Measurements from ENCODE around the gene GPR63. TPM values are rescaled to one million over a fixed set of nuclear protein-coding genes. Genes with fewer than 3 reads are reported as not detected.

Gene GPR63
- polyA plus RNA-seq, 3 donors = 0.03 to 0.07 TPM; not detected in 1

DNA sequence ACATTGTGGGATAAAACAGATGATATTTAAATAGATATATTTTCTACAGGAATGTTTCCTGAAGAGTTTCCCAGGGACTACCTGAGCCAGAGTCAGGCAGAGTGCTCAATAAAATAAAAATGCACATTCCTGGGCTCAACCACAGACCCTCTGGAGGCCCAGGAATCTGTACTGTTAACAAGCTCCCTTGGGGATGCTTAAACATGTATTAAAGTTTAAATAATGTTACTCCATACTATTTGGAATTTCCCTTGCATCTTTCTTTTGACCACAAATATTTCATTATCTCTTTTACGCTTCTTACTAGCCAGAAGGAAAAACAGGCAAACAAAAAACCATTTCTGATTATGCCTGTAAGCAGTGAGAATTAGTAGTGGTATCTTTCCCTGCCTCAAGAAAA, 42.3 kb downstream of the GPR63 start:
- TF ChIP-seq, protein P1, sequence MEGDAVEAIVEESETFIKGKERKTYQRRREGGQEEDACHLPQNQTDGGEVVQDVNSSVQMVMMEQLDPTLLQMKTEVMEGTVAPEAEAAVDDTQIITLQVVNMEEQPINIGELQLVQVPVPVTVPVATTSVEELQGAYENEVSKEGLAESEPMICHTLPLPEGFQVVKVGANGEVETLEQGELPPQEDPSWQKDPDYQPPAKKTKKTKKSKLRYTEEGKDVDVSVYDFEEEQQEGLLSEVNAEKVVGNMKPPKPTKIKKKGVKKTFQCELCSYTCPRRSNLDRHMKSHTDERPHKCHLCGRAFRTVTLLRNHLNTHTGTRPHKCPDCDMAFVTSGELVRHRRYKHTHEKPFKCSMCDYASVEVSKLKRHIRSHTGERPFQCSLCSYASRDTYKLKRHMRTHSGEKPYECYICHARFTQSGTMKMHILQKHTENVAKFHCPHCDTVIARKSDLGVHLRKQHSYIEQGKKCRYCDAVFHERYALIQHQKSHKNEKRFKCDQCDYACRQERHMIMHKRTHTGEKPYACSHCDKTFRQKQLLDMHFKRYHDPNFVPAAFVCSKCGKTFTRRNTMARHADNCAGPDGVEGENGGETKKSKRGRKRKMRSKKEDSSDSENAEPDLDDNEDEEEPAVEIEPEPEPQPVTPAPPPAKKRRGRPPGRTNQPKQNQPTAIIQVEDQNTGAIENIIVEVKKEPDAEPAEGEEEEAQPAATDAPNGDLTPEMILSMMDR (IDR thresholded peaks at IDR 0.05) = no peak
- no peaks in the 10 kb centered on the region for H3K9me3 ChIP-seq (replicated peaks in 1 of 2; ENCODE audit: control insufficient read depth in 1 of 2, insufficient read depth in 1 of 2, low read length in 2 of 2)
- Mint-ChIP-seq H3K4me1 (no peaks in the 10 kb centered on the region), H3K27me3 (ENCODE audit: low read depth in 3 of 3) (no peaks in the 10 kb centered on the region), H3K36me3 (no peaks in the 10 kb centered on the region), H3K4me3 (no peak overlapping the region), H3K27ac (no peak overlapping the region), H3K9me3 (peaks cover 0 to 7% (median 3%) of the 10 kb centered on the region in 7 donors)
- no CpG with 5 or more reads among the region's 1 CpG for WGBS (ENCODE audit: insufficient coverage)
- H3K27ac ChIP-seq (ENCODE audit: low read depth in 1 of 2, low read length in 2 of 2) = no peak overlapping the region
- no peak overlapping the region for H3K4me3 ChIP-seq (replicated peaks in 1 of 3; ENCODE audit: low read depth in 2 of 3, low read length in 3 of 3)
- H4K20me1 ChIP-seq (ENCODE audit: insufficient read depth, low read length) = no peaks in the 10 kb centered on the region
- H3K9ac ChIP-seq (ENCODE audit: insufficient read depth, low read length, poor library complexity, severe bottlenecking) = no peak overlapping the region
- DNase-seq = no peak
- no peak overlapping the region for H3K4me2 ChIP-seq (replicated peaks; ENCODE audit: extremely low read depth, low read length, poor library complexity, severe bottlenecking)
- intact Hi-C loops (cut with micrococcal nuclease) = no loop called here
- no peaks in the 10 kb centered on the region for H3K79me2 ChIP-seq (ENCODE audit: insufficient read depth, low read length)
- no peaks in the 10 kb centered on the region for H3K27me3 ChIP-seq (ENCODE audit: control insufficient read depth in 2 of 2, insufficient read depth in 2 of 2, low read length in 2 of 2)
- H2AFZ ChIP-seq (ENCODE audit: insufficient read depth, low read depth, low read length, poor library complexity, severe bottlenecking) = no peak overlapping the region
- H3K36me3 ChIP-seq (replicated peaks in 1 of 2; ENCODE audit: control insufficient read depth in 1 of 2, insufficient read depth in 2 of 2, low read length in 2 of 2) = no peaks in the 10 kb centered on the region
- H3K4me1 ChIP-seq (ENCODE audit: control insufficient read depth in 1 of 2, insufficient read depth in 2 of 2, low read length in 2 of 2) = no peaks in the 10 kb centered on the region

DNA sequence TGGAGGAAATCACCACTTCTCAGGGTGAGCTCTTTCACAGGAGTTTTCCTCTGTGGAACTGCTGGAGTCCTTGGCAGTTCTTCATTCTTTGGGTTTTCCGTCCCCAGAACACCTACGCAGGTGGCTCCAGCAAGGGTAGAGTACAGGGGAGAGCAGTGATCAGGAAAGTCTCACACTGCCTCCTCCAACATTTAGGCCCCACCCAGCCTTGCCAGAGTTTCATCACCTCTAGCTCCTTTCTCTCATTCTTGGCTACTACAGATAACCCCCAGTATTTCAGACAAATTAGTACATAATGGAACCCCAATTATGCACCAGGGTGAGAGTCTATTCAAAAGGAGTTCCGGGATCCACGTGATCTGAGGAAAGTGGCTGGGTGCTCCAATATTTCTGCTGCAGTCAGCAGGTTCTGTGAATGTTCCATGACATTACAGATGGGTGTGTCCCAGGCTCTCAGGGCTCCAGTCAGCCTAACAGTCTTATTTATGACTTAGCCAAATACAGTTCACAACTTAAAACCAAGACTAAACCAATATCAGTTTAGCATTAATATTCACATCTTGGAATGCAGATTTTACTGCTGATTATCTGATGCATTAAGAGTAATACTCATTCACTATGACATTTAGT, 44.6 kb downstream of the GPR63 start:
- Mint-ChIP-seq H3K36me3 (no peaks in the 10 kb centered on the region), H3K27me3 (ENCODE audit: low read depth in 3 of 3) (no peaks in the 10 kb centered on the region), H3K4me1 (no peaks in the 10 kb centered on the region), H3K9me3 (peaks cover 0 to 10% (median 5%) of the 10 kb centered on the region in 7 donors), H3K27ac (no peak overlapping the region), H3K4me3 (no peak overlapping the region)
- H4K20me1 ChIP-seq (ENCODE audit: insufficient read depth, low read length) = no peaks in the 10 kb centered on the region
- no peak for DNase-seq
- H3K4me1 ChIP-seq (ENCODE audit: control insufficient read depth in 1 of 2, insufficient read depth in 2 of 2, low read length in 2 of 2) = no peaks in the 10 kb centered on the region
- H3K36me3 ChIP-seq (replicated peaks in 1 of 2; ENCODE audit: control insufficient read depth in 1 of 2, insufficient read depth in 2 of 2, low read length in 2 of 2) = no peaks in the 10 kb centered on the region
- intact Hi-C loops (cut with micrococcal nuclease) = no loop called here
- H3K9ac ChIP-seq (ENCODE audit: insufficient read depth, low read length, poor library complexity, severe bottlenecking) = no peak overlapping the region
- WGBS (ENCODE audit: insufficient coverage) = no CpG with 5 or more reads among the region's 4 CpGs
- no peak overlapping the region for H3K4me3 ChIP-seq (replicated peaks in 1 of 3; ENCODE audit: low read depth in 2 of 3, low read length in 3 of 3)
- no peaks in the 10 kb centered on the region for H3K9me3 ChIP-seq (replicated peaks in 1 of 2; ENCODE audit: control insufficient read depth in 1 of 2, insufficient read depth in 1 of 2, low read length in 2 of 2)
- H2AFZ ChIP-seq (ENCODE audit: insufficient read depth, low read depth, low read length, poor library complexity, severe bottlenecking) = no peak overlapping the region
- no peaks in the 10 kb centered on the region for H3K27me3 ChIP-seq (ENCODE audit: control insufficient read depth in 2 of 2, insufficient read depth in 2 of 2, low read length in 2 of 2)
- H3K79me2 ChIP-seq (ENCODE audit: insufficient read depth, low read length) = no peaks in the 10 kb centered on the region
- TF ChIP-seq, protein P1 (IDR thresholded peaks at IDR 0.05) = no peak
- H3K4me2 ChIP-seq (replicated peaks; ENCODE audit: extremely low read depth, low read length, poor library complexity, severe bottlenecking) = no peak overlapping the region
- no peak overlapping the region for H3K27ac ChIP-seq (ENCODE audit: low read depth in 1 of 2, low read length in 2 of 2)

Measured in CD14-positive monocyte (primary cell).